Fibroblast of mammary gland (primary cell): Measurements from ENCODE around the gene TMEM179B.

Source experiments
- DNase-seq: peaks from one replicate; pipeline ENCODE4 v3.0.0-alpha.2; 2010; ENCODE audit warnings: low read depth
- H3K4me3 ChIP-seq: 2 replicates; pipeline ENCODE4 v1.5.1; 2011; ENCODE audit warnings: low read depth, mild to moderate bottlenecking, low read length, moderate library complexity; ENCODE audit not compliant: control insufficient read depth
- TF ChIP-seq, protein P1 (sequence below): conservative IDR thresholded peaks from 2 replicates; pipeline ENCODE4 v1.5.1; 2011; ENCODE audit warnings: low read depth, low read length, inconsistent platforms; ENCODE audit not compliant: control insufficient read depth, insufficient read depth

The TMEM179B gene

DNA sequence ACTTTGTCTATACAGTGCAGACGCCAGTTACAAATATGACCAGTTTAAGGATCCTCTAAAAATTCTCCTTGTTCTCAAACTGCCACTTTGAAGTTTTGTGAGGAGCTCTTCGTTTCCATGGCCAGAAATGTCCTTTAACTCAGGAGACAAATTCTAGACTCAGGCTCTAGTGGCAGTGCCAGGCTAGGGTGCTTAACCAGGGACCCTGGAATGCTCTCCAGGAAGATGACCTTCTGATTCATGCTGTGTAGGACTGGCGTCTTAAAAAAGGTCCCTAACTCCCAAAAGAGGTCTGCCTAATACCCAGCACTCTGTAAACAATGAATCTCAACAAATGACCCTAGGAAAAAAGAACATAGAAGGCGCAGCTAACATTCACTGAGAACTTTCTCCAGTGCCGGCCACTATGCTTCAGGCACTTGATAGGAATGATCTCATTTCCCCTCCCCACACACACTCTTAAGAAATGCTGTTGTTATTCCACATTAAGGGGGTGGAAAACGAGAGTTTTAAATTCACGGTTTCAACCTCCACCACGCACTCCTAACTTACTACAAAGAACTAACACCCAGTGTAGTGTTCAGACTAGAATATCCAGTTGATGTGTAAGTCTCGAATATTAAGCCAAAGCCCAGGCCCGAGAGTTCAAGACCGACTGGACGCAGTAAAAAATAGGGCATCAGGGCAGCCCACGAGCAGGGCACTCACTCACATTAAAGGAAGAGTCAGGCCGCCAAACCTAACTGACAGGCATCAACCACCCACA, 17.3 kb downstream of the TMEM179B start:
- H3K4me3 ChIP-seq, result peak overlapping the region; percentile 91
- peak; percentile 47 for DNase-seq
- TF ChIP-seq, protein P1, sequence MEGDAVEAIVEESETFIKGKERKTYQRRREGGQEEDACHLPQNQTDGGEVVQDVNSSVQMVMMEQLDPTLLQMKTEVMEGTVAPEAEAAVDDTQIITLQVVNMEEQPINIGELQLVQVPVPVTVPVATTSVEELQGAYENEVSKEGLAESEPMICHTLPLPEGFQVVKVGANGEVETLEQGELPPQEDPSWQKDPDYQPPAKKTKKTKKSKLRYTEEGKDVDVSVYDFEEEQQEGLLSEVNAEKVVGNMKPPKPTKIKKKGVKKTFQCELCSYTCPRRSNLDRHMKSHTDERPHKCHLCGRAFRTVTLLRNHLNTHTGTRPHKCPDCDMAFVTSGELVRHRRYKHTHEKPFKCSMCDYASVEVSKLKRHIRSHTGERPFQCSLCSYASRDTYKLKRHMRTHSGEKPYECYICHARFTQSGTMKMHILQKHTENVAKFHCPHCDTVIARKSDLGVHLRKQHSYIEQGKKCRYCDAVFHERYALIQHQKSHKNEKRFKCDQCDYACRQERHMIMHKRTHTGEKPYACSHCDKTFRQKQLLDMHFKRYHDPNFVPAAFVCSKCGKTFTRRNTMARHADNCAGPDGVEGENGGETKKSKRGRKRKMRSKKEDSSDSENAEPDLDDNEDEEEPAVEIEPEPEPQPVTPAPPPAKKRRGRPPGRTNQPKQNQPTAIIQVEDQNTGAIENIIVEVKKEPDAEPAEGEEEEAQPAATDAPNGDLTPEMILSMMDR, result no peak

DNA sequence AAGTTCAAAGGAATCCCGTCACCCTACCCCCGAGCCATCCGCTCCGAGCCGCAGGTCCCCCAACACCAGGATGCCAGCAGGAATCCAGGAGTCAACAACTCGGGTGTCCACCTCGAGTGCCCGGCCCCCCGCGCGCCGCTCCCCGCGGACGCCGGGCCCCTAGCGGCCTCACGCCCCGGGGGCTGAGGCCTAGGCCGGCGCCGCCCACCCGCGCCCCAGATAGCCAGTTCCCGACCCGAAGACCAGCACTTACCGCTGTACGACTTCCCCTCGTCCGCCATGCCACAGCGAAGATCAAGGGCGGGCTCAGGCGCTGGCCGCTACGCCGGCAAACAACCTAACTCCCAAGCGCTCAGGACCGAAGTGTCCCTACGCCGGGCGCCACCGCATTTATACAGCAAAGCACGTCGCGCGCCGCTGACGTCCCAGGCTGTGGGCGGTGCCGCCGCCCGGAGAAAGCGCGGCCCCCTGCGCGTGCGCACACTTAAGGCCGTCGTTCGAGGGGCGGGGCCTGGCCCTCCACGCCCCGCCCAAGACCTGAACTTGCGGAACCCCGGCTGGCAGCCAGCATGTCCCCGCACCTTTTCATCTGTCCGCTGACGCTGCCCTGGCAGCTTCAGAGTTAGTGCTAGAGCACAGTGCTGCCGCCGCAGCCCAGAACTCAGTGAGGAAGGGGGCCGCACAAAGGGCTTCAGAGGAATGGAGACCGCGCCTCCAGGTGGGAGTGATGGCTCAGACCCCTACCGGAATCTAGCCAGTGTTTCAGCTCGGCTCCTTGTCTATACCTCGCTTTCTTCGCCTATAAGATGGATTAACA, 18.1 kb downstream of the TMEM179B start, which contains the start of gene NXF1:
Gene NXF1, minus strand, starts transcription at position 365 of the 817 bp plus-strand sequence. Its CDS starts 84 bp downstream, at position 281.
- TF ChIP-seq, protein P1, result no peak
- H3K4me3 ChIP-seq, result peak within 1 kb of the TSS; percentile 91
- peak; percentile 90 for DNase-seq

DNA sequence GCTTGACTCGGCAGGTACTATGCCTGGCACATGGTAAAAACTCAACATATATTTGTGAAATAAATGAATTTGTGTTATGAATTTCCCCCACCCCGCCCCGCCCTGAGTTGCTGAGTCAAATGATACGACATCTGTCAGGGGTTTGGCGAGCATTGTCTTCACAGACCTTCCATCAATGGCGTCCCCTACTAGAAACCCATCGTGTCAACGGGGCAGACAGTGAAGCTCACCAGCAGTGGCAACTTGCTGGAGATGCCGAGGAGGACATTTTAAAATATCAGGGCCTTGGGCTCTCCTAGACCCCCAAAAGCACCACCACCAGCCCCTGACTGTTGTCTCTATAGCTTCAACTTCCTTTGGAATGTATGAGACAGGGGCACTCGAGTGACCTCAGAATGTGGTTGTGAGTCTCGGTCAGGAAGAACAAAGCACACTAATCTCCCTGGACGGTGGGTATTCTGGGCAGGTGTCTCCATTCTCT, 18.8 kb downstream of the TMEM179B start:
- DNase-seq, result no peak
- TF ChIP-seq, protein P1, result no peak
- peak overlapping the region; percentile 91 for H3K4me3 ChIP-seq

DNA sequence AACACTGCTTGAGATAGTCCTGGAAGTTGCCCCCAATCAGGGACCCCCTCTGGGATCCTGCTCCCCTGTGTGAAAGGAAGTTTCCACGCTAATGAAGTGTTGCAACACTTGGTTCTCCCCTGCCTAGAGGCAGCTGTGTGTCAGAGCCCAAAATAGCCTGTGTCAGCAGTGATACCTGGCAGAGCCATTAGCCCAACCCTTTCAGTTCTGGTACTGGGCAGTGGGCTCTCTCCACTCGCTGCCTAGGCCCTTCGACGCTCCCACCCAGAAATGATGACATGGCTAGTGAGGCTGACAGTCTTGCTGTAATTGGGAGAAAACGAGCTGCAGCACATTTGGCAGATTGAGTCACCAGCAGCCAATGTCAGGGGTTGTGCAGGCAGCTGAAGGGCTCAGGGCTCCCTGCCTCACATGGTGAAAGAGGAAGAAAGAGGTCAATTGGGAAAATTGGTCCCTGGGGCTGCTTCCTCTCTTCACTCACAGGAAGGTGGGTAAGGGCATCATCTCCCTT, 19.5 kb downstream of the TMEM179B start:
- TF ChIP-seq, protein P1, result no peak
- no peak overlapping the region for H3K4me3 ChIP-seq
- peak; percentile 55 for DNase-seq

DNA sequence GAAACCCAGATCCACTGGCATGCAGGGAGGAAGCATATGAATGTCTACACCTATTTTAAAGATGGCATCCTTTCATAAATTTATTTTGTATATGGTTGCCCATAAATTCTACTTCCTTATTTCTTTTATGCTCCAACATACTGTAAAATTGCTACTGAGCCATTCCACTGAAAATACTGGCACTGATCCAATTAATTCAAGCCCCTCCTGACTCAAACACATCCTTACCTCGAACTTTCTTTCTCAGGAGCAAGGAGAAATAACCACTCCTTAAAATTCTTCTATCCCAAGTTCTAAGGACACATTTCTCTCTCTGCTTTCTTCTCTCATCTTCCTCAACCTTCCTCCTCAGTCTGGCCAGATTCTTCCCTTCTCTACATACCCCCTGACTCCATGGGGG, 23.5 kb downstream of the TMEM179B start:
- TF ChIP-seq, protein P1, result no peak
- DNase-seq, result no peak
- H3K4me3 ChIP-seq, result no peak overlapping the region

DNA sequence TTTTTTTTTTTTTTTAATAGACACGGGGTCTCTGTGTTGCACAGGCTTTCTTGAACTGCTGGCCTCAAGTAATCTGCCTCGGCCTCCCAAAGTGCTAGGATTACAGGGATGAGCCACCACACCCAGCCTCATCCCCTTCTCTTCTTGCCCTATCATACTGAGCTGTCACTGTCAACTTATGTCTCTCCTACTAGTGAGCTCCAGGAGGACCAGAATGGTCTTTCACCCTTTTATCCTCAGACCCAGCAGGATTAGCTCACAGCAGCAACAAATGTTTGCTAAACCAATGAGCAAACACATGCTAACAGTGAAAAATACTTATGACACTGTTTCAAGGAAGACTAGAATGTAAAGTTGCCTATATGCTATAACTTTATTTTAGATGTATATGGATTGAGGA, 24.5 kb downstream of the TMEM179B start:
- no peak for DNase-seq
- TF ChIP-seq, protein P1, result no peak
- H3K4me3 ChIP-seq, result no peak overlapping the region
